GM23248 (cell line): ENCODE data around the gene MIX23. TPM values are rescaled to one million over a fixed set of nuclear protein-coding genes. Genes with fewer than 3 reads are reported as not detected.

Source experiments
- DNase-seq: peaks from one replicate; pipeline ENCODE4 v3.0.0-alpha.2; 2015
- H2AFZ ChIP-seq: fragments of 200-600 bp; sonication (generic); 2 replicates; pipeline ENCODE4 v1.6.1; 2016; ENCODE audit warnings: antibody characterized with exemption
- H3F3A ChIP-seq: fragments of 200-600 bp; sonication (generic); 2 replicates; pipeline ENCODE4 v1.6.1; 2016; ENCODE audit warnings: mild to moderate bottlenecking, antibody characterized with exemption, mixed run types; ENCODE audit not compliant: insufficient read depth
- H3K27ac ChIP-seq: fragments of 200-600 bp; sonication (generic); 2 replicates; pipeline ENCODE4 v1.5.1; 2016; ENCODE audit warnings: mild to moderate bottlenecking
- H3K27me3 ChIP-seq: fragments of 200-600 bp; sonication (generic); replicated peaks from 2 replicates; pipeline ENCODE4 v1.6.1; 2016; ENCODE audit warnings: mild to moderate bottlenecking; ENCODE audit not compliant: insufficient read depth
- H3K36me3 ChIP-seq: fragments of 200-600 bp; sonication (generic); 2 replicates; pipeline ENCODE4 v1.6.1; 2016; ENCODE audit warnings: low read depth, mild to moderate bottlenecking
- H3K4me1 ChIP-seq: fragments of 200-600 bp; sonication (generic); 2 replicates; pipeline ENCODE4 v1.6.1; 2016; ENCODE audit warnings: mild to moderate bottlenecking; ENCODE audit not compliant: insufficient read depth
- H3K4me2 ChIP-seq: fragments of 200-600 bp; sonication (generic); one replicate; pipeline ENCODE4 v1.6.1; 2016; ENCODE audit warnings: mild to moderate bottlenecking; ENCODE audit not compliant: unreplicated experiment
- H3K4me3 ChIP-seq: fragments of 200-600 bp; sonication (generic); 2 replicates; pipeline ENCODE4 v1.5.1; 2016; ENCODE audit warnings: mild to moderate bottlenecking
- H3K79me2 ChIP-seq: fragments of 200-600 bp; sonication (generic); 2 replicates; pipeline ENCODE4 v1.6.1; 2016; ENCODE audit warnings: mild to moderate bottlenecking; ENCODE audit not compliant: insufficient read depth
- H3K9ac ChIP-seq: fragments of 200-600 bp; sonication (generic); 2 replicates; pipeline ENCODE4 v1.6.1; 2016; ENCODE audit warnings: mild to moderate bottlenecking
- H3K9me2 ChIP-seq: fragments of 200-600 bp; sonication (generic); 2 replicates; pipeline ENCODE4 v1.6.1; 2016; ENCODE audit warnings: mixed run types, mild to moderate bottlenecking, moderate library complexity; ENCODE audit not compliant: insufficient read depth
- H3K9me3 ChIP-seq: fragments of 200-600 bp; sonication (generic); one replicate; pipeline ENCODE4 v1.6.1; 2017; ENCODE audit warnings: low read depth
- H4K20me1 ChIP-seq: fragments of 200-600 bp; sonication (generic); 2 replicates; pipeline ENCODE4 v1.6.0; 2016; ENCODE audit not compliant: insufficient read depth
- EZH2 ChIP-seq: fragments of 200-600 bp; sonication (generic); IDR thresholded peaks from 2 replicates; pipeline ENCODE4 v1.6.1; 2018; ENCODE audit warnings: antibody characterized with exemption, mild to moderate bottlenecking; ENCODE audit not compliant: insufficient read depth, poor library complexity, severe bottlenecking
- EZH2phosphoT487 ChIP-seq: fragments of 200-600 bp; sonication (generic); IDR thresholded peaks from 2 replicates; pipeline ENCODE4 v1.6.1; 2018; ENCODE audit warnings: antibody characterized with exemption, moderate library complexity, mild to moderate bottlenecking, low read depth; ENCODE audit not compliant: insufficient read depth
- WGBS, 2 experiments: methylation state at CpG; one replicate each; pipeline ENCODE4 v1.1.6; 2015 to 2017; ENCODE audit warnings: low lambda C conversion rate in 2 of 2, low coverage in 1 of 2; ENCODE audit errors: missing lambda C conversion rate in 2 of 2; 5-methylcytosine and 5-hydroxymethylcytosine counted together
- in situ Hi-C: fragments of 300-500 bp; cut with MboI; formaldehyde crosslinking; loops from 2 replicates; pipeline ENCODE4 v1.15.0; 2020
- polyA plus RNA-seq: library from polyadenylated mRNA; unstranded; fragments of >200 nt; fragmentation: Nextera tagmentation; extraction: Ambion mirVana; gene quantifications from 2 replicates; pipeline ENCODE4 v1.2.1, GENCODE V29; 2016
- total RNA-seq: library from RNA; depleted of rRNA; stranded (reverse); fragments of >200 nt; shearing (Covaris generic); gene quantifications from 2 replicates; pipeline ENCODE4 v1.2.3, GENCODE V29; 2014

Gene MIX23
- total and polyA plus RNA-seq, 2 experiments from 2014 or later = 12.3 to 22.7 TPM

- Histone ChIP-seq H3K9me3 (no peaks in the 10 kb centered on the region), H3K4me1 (no peaks in the 10 kb centered on the region), H3K27me3 (no peaks in the 10 kb centered on the region), H3K36me3 (no peaks in the 10 kb centered on the region), H3K27ac (no peak overlapping the region), H3K9ac (no peak overlapping the region), H3F3A (no peaks in the 10 kb centered on the region), H3K4me2 (no peak overlapping the region), H2AFZ (no peak overlapping the region), H3K9me2 (no peaks in the 10 kb centered on the region), H3K4me3 (no peak overlapping the region), H3K79me2 (no peaks in the 10 kb centered on the region), H4K20me1 (no peaks in the 10 kb centered on the region)
- 39 to 51% methylated on average over 5 of the region's 5 CpGs for WGBS, 2 experiments
- in situ Hi-C loops = no loop called here
- no peak for DNase-seq
- TF ChIP-seq EZH2phosphoT487 (no peak), EZH2 (no peak)
These were observed 60.6 kb downstream of the MIX23 start for GRCh38 chr3:122322095-122323075.

GRCh38 chr3:122318620-122319019, 64.4 kb downstream of the MIX23 start:
- H3K27ac ChIP-seq = no peak overlapping the region
- no peak overlapping the region for H2AFZ ChIP-seq
- H4K20me1 ChIP-seq = no peaks in the 10 kb centered on the region
- H3K9me3 ChIP-seq = no peaks in the 10 kb centered on the region
- H3K9ac ChIP-seq = no peak overlapping the region
- no peak overlapping the region for H3K4me3 ChIP-seq
- DNase-seq = peak; percentile 9
- 0 out of 2 replicates have a peak, but pooled peaks cover 3% of the 10 kb centered on the region for H3K4me1 ChIP-seq
- no peaks in the 10 kb centered on the region for H3K79me2 ChIP-seq
- H3K27me3 ChIP-seq = no peaks in the 10 kb centered on the region
- in situ Hi-C loops = no loop called here
- WGBS, 2 experiments = 67 to 77% methylated on average over 2 of the region's 2 CpGs
- H3K4me2 ChIP-seq = no peak overlapping the region
- no peaks in the 10 kb centered on the region for H3K36me3 ChIP-seq
- H3K9me2 ChIP-seq = no peaks in the 10 kb centered on the region
- no peaks in the 10 kb centered on the region for H3F3A ChIP-seq
- TF ChIP-seq EZH2phosphoT487 = no peak
- no peak for TF ChIP-seq EZH2

GRCh38 chr3:122316368-122316767, 66.7 kb downstream of the MIX23 start:
- Histone ChIP-seq H3K9me3 (no peaks in the 10 kb centered on the region), H3F3A (no peaks in the 10 kb centered on the region), H3K4me1 (0 out of 2 replicates have a peak, but pooled peaks cover 3% of the 10 kb centered on the region), H3K27me3 (no peaks in the 10 kb centered on the region), H3K27ac (no peak overlapping the region), H3K9ac (no peak overlapping the region), H3K36me3 (no peaks in the 10 kb centered on the region), H3K4me2 (no peak overlapping the region), H4K20me1 (no peaks in the 10 kb centered on the region), H2AFZ (no peak overlapping the region), H3K9me2 (no peaks in the 10 kb centered on the region), H3K4me3 (no peak overlapping the region), H3K79me2 (no peaks in the 10 kb centered on the region)
- no peak for DNase-seq
- in situ Hi-C loops = no loop called here
- WGBS, 2 experiments = 41 to 44% methylated on average over 5 of the region's 5 CpGs
- no peak for TF ChIP-seq EZH2phosphoT487
- no peak for TF ChIP-seq EZH2

- H3K4me3 ChIP-seq = no peak overlapping the region
- H3K9me3 ChIP-seq = no peaks in the 10 kb centered on the region
- in situ Hi-C loops = no loop called here
- no peaks in the 10 kb centered on the region; the same call in 1 of the 2 replicates for H3K27me3 ChIP-seq
- no peaks in the 10 kb centered on the region for H3K36me3 ChIP-seq
- WGBS, 2 experiments = 37 to 46% methylated on average over 4 of the region's 4 CpGs
- no peak overlapping the region for H3K27ac ChIP-seq
- H4K20me1 ChIP-seq = no peaks in the 10 kb centered on the region
- no peak overlapping the region for H2AFZ ChIP-seq
- no peaks in the 10 kb centered on the region for H3K9me2 ChIP-seq
- H3K4me2 ChIP-seq = no peak overlapping the region
- 0 out of 2 replicates have a peak, but pooled peaks cover 3% of the 10 kb centered on the region for H3K4me1 ChIP-seq
- TF ChIP-seq EZH2phosphoT487 (no peak), EZH2 (no peak)
- H3F3A ChIP-seq = no peaks in the 10 kb centered on the region
- no peak overlapping the region for H3K9ac ChIP-seq
- DNase-seq = no peak
- no peaks in the 10 kb centered on the region for H3K79me2 ChIP-seq
These were observed 67.4 kb downstream of the MIX23 start for GRCh38 chr3:122315619-122316018.
